ENCODE results near the gene GPAT3.

DNA sequence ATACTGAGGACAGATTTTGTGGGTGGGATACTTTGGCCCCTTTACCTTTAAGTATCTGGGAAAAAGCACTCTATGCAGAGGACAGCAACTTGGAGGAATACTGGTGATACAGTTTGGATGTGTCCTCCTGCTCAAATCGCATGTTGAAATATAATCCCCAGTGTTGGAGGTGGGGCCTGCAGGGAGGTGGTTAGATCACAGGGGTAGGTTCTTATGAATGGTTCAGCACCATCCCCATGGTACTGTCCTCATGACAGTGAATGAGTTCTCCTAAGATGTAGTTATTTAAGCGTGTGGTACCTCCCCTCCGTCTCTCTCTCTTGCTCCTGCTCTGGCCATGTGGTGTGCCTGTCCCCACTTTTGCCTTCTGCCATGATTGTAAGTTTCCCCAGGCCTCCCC lies 24.6 kb downstream of the GPAT3 start:
- TF ChIP-seq EZH2phosphoT487 (IDR thresholded peaks at IDR 0.05): no peak
- TF ChIP-seq EZH2 (IDR thresholded peaks at IDR 0.05): no peak
